Activated naive CD8-positive, alpha-beta T cell treated with anti-CD3 and anti-CD28 coated beads, Interleukin-2, amount 50 U/mL, for 16 hours (primary cell): ENCODE measurements around the gene EEF1AKMT3.

Experiments used
- DNase-seq: peaks from one replicate; pipeline ENCODE4 v3.0.0-alpha.2; 2020; ENCODE audit warnings: low read depth, low spot score

The EEF1AKMT3 gene

DNA sequence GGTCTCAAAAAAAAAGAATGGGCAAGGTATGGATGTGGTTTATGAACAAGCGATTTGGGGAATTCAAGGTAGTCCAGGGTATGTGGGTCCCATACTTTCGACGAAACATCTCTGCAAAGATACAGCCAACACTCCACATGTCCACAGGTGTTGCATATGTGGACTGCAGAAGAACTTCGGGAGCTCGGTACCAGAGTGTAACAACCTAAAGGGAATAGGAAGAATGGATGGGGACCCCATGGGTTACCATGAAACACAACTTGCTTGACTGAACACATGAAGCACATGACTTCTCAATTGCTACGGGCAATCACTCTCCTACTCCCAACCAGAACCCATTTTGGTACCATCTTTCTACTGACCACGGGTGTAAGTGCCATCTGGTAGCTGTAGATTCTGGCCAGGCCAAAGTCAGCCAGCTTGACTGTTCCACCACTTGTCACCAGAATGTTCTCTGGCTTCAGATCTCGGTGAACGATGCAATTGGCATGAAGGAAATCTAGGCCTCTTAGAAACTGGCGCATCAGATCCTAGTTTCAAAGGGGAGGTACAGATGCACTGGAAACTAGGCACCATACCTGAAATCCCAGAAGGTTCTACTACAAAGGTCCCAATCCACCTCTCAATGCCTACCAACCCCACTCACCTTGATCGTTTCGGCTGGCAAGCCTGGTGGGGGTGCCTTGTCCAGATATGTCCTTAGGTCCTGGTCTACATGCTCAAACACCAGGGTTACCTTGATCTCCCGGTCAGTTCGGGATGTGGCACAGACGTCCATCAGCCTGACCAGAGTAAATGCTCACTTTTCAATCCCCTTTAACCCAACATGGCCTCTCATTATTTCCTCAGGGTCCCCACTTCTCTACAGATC, 21.6 kb upstream of the EEF1AKMT3 start:
- DNase-seq: no peak

DNA sequence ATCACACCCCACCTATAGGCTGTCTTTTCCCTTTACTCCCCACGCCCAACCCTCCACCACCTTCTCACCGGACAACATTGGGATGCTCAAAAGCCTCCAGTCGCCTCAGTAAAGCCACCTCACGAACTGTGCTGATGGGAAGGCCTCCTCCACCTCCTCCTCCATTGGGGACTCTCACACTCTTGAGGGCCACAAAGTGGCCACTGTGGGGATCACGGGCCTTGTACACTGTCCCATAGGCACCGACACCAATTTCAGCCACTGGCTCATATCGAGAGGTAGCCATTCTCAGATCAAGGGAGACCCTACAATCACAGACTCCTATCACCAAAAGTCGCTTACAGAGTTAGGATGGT, 21.0 kb upstream of the EEF1AKMT3 start:
- DNase-seq: no peak

DNA sequence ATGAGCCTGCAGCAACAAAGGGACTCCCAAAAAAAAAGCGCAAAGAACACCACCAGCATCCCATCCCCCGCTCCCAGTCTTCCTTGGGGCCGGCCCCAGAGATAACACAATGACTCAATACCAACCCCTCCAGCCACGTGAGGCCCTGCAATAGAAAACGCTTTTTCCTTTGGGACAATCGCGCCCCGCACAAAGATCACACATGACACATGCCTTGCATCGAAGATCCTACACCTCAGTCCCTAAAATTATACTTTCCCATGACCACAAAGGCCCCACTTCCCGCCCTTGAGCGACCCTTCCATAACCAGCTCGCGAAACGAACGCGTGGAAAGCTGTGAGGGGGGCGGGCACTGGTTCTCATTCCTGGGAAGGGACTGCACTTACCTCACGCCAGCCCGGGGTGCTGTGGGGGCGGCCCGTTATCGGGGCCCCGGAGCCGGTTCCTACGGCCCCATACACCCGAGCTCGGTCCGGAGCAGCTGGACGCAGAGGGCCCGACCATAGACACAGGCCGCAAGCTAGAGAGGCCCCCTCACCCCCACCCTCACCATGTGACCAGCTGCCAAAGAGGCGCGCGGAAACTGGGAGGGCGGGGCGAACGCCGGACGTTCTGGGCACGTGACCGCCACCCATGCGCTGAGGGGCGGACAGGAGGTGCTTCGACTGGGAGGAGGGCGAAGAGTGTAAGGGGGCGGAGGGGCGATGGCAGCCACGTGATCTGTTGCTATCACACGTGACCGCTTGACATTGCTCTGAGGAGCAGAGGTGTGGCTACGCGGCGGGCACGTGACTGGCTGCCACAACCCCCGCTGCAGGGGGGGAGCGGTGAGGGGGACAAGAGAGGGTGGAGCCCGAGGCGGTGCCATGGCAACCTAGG, 20.4 kb upstream of the EEF1AKMT3 start, which contains the start of gene CDK4:
TSS of gene CDK4 (minus strand) at position 523 of the 880 bp plus-strand sequence. CDS start 593 bp downstream, outside the sequence.
- DNase-seq: peak; percentile 96

DNA sequence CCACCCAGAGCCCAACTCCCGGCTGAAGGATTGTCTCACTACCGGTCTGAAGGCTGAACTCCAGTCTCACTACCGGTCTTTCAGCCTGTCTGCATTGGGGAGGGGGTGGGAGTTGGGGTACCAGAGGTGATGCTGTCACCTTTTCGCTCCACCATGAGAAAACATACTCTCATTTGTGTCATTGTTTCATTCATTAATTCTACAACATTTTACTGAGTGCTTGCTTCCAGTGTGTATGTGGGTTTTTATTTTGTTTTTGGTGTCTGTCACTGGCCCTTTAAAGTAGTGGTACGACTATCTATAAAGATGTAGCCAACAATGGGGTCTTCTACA, 19.8 kb upstream of the EEF1AKMT3 start:
- no peak for DNase-seq

DNA sequence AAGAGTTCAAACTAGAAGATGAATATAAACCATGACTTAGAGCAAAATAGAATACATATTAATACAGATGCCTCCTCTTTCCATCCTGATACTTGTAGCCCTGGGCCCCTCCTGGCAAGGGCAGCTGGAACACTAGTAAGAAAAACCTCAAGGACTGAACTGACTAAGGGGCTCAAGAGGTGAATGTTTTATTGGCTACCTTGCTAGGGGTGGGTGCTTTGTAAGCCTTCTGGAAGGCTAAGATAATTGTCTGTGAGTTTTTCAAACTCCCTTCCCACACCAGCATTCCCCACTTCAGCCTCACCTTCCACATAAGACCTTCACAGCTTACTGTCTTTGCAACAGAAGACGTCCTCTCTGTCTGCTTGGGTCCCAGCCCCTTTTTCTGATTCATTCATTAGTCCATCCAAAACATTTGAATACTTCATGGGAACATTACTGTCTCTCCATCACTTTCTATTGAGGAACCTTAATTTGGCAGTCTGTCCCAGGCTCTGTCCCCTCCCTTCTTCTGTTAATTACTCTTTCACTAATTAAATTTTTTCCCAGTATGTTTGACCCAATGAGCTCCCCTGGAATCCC, 18.6 kb upstream of the EEF1AKMT3 start:
- DNase-seq: no peak

DNA sequence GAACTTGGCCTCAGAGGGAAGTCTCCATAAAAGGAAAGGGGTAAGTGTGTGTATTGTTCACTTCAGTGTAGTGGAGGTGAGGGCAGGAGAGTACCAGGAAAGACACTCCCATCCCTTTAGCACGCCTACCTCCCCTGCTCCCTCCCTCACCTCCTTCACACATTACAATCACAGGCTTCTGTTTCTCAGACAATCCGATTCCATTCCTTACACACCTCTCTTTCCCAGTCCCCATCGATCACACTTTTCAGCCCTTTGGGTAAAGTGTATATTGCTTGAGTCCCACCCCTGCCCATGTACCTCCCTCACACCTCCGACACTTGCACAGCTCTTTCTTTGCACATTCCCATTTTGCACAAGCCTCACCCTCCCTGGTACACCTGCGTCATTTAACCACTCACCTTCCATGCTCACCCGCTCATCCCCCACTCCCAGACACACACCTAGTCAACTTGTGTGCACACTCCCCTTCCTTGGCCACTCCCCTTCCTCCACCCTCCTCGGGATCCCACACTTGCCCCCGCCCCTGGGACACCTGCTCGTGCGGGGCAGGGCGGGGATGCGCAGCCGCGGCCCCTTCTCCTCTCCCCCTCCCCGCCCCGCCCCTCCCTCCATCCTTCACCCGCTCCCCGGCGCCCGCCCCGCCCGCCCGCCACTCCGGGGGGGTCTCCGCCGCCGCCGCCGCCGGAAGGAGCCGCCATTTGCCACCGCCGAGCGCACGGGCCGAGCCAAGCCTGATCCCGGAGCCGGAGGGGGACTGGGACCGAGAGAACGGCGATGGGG, 17.8 kb upstream of the EEF1AKMT3 start, which contains the start of gene MARCHF9:
TSS of gene MARCHF9 (plus strand) at position 693 of the 783 bp plus-strand sequence. CDS start 426 bp downstream, outside the sequence.
- DNase-seq: peak; percentile 59

DNA sequence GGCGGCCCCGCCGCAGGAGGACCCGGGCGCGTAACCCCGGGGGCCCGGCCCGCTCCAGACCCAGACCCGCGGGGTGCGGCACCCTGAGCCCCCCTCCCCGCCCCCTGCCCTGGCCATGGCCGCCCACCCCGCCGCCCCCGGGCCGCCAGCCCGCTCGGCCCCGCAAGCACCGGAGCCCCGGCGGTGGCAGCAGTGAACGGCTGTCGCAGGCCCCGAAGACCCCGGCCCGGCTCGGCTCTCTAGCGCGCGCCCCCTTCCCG, 17.3 kb upstream of the EEF1AKMT3 start:
- no peak for DNase-seq

DNA sequence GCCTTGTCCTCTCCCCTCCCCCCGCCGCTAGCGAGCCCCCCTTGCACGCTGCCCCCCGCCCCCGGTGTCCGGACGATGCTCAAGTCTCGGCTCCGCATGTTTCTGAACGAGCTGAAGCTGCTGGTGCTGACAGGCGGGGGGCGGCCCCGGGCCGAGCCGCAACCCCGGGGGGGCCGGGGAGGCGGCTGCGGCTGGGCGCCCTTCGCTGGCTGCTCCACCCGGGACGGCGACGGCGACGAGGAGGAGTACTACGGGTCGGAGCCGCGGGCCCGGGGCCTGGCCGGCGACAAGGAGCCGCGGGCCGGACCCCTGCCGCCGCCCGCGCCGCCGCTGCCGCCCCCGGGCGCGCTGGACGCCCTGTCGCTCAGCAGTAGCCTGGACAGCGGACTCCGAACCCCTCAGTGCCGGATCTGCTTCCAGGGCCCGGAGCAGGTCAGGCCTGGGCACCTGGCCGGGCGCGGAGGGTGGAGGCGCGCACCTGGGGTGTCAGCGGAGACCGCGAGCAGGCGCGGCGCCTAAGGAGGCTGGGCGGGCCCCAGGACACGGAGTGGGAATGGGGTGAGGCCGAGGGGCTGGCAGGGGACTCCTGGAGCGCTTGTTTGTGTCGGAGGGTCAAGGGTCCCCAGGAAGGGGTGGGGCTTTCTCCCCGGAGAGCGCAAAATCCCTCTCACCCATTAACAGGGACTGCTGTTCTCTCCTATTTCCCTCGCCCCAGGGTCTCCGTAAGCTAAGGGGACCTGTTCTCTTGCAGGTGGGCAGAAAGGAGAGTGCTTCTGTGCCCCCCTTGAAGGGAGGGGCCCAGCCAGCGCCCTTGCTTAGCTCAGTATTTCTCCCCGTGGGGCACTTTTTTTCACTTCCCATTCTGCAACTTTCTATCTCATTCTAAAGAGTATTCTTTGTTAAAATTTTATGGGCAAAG, 16.7 kb upstream of the EEF1AKMT3 start:
- DNase-seq: no peak

DNA sequence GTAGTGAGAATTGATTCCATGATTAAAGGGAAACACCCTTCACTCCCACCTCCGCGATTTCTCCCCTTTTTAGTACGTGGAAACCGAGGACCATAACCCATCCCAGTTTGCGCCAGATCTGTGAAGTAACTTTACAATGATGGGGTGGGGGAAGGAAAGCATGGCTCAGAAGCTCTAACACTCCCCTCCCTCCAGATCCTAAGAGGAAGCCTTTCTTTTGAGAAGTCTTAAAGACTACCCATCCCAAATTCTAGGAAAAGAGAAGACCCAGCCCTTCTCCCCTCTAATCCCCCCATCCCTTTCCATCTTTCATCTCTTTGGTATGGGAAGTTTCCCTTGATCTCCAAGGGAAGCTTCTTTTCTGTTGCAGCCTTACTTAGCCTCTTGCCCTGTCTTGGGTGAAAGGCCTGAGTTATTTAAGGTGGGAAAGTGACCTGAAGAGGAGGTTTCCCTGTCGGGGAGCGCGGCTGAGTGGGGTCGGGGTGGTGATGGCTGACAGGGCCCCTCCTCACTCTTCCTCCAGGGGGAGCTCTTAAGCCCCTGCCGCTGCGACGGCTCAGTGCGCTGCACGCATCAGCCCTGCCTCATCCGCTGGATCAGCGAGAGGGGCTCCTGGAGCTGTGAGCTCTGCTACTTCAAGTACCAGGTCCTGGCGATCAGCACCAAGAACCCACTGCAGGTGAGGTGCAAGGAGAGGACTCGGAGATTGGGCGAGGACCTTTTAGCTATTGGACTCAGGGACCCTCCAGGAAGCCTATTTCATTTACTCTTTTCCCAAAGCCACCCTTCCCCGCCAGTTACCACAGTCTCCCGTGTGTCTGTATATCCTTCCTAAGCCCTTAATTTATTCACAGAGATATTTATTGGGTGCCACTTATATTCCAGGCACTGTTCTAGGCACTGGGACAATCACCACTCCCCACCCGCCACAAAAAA, 15.7 kb upstream of the EEF1AKMT3 start:
- DNase-seq: peak; percentile 55

DNA sequence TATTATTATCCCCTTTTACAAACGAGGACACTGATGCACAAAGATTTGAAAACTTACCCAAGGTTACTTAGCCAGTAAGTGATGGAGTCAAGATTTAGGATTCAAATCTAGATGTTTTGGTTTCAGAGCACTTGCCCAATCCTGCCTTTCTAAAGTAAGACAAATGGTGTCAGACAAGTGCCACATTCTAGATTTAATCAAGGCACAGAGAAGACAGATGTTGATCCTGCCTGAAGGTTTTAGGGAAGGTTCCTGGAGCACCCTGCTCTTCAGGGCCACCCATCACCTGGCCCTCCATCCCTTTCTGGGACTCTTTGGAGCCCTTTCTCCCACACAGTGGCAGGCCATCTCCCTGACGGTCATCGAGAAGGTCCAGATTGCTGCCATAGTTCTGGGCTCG, 14.6 kb upstream of the EEF1AKMT3 start:
- no peak for DNase-seq

DNA sequence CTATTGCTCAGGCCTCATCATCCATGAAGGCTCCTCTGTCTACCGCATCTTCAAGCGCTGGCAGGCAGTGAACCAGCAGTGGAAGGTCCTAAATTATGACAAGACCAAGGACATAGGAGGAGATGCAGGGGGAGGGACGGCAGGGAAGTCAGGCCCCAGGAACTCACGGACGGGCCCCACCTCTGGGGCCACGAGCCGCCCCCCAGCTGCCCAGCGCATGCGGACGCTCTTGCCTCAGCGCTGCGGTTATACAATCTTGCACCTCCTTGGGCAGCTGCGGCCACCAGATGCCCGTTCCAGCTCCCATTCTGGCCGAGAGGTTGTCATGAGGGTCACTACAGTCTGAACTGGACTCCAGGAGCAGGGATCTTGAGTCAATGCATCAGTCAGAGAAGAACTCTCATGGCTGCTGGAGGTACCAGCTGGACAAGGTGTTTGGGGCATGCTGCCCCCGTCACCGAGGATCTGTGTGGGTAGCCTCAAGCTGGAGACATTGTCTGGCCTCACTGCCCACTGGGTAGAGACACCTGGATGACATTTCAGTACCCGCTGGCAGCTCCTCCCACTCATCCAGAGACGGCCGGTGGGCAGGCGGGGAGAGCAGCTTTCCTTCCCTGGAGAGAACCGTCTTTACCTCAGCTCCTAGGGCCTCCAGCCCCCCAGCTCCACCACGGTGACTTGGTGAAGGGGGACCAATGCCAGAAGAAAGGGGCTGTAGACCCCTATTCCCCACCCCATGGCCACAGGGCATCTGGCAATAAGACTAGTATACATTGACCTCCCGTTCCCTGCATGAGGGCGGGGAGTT, 13.7 kb upstream of the EEF1AKMT3 start:
- no peak for DNase-seq

DNA sequence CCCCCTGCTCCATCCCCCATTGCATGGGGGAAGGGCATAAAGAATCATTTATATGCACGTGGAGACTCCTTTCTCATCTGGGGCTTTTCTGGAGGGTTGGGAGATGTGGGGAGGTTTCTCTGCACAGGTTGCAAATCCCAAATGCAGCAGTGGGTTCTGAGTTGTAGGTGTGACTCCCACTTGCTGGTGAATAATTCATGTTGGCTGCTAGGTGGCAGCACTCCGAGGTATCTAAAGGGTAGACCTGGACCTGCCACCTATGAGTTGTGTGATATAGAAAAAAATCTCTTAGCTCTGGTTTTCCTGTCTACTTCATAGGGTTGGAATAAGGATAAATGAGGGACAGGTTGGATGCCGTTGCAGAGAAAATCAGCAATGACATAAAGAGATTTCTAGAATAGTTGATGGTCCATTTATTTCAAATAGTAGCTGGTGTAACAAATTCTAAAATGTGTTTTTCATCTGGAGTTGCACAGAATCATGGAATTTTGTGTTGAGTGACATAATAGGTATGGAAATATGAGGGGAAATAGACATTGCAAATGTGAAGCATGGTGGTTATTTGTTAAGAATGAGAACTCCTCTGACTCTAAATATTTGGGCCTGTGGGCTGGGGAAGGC, 12.9 kb upstream of the EEF1AKMT3 start:
- DNase-seq: no peak

DNA sequence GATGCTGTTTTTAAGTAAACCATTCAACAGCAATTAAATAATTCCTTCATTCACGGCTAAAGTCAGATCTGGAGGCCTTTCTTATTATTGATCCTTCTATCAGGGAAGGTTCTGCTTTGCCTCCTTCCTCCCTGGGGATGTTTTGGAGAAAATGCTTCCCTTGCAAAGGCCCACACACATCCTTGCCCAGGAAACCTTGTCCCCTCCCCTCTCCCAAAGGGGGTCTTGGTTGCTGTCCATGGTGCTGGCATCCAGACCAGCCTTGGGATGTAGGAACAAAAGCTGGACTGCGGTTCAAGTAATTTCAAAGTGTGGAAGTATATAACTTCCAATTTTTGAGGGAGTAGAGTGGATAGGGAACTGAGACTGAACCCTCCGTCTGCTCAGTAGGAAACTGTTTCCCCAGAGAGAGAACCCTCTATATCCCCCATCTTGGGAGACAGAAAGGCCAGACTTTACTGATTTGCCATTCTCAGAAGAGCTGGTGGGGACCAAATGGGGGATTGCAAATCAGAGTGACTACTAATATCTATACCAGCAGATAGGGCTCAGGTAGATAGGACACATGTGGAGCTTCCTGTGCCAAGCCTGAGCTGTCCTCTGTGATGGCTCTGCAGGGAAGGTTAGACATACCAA, 11.9 kb upstream of the EEF1AKMT3 start:
- DNase-seq: no peak

DNA sequence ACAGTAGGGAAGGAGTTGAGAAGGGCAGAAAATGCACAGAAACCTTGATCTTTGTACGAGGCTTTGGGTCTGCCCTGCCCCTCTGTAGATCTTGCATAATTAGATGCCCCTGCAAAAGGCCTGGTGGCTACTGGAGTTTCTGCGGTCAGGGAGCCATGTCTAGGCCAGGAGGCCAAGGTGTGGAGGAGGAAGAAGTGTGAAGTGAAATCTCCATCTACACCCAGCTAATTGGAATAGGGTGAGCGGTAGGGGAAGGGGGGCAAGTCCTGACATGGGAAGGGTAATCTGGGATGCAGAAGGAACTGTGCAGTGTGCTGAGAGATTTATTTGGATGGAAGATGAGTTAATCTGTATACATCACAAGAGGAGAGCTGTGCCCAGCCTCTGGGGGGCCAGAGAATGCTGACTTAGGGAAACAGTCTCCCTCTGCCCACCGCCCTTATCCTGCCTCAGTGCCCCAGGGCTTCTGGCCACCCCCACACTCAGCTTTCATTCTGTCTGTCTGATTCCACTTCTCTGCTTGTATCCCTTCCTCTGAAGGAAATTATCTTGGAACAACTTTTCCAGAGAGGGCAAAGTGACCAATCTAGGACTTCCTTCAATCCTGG, 10.9 kb upstream of the EEF1AKMT3 start:
- no peak for DNase-seq

DNA sequence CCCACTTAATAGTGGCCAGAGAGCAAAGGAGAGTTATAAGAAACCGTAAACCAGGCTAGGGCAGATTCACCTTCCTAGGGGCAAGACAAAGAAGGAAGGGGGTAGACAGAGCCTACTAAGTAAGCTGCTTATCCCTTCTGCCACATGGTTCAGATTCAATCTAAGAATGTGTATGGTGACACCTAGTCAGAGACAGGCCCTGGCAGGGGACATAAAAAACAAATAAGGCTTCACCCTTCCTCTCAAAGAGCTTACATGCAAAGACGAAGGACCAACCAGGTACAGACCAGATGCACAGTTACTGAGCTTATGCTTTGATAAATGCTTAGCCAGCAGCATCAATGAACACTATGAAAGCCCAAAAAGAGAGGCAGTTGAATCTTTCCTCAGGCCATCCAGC, 10.0 kb upstream of the EEF1AKMT3 start:
- no peak for DNase-seq

DNA sequence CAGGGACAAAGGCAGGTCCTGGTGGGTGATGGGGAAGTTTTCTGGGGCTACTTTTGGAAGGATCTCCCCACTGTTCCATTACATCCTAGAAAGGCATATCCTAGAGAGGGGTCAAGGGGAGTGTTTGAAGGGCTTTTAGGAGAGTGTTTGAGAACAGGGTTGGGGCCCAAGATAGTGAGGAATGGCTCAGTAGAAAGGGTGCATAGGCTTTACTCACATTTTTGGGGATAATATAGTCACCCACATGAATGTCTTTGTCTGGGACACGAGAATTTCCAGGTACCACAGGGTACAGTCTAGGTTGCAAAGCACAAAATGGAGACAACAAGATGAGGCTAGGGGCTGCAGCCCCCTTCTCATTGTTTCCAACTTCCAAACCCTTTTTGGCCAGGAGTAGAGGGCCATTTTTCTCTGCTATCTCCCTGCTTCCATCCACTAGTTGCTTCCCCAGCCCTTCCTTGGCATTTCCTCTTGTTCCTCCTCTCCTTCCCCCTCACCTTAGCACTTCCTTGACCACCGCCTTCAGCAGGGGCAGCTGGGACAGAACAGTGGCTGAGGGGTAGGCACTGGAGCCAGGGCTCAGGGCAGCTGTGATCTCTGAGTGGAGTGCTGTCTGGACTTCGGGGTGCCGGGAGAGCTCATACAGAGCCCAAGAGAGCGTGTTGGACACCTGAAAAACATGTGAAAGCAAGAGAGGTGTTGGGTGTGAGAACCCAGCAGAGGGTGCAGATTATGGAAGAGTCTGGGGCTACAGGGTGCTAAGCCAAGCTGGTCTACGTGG, 8.3 kb upstream of the EEF1AKMT3 start:
- DNase-seq: no peak

DNA sequence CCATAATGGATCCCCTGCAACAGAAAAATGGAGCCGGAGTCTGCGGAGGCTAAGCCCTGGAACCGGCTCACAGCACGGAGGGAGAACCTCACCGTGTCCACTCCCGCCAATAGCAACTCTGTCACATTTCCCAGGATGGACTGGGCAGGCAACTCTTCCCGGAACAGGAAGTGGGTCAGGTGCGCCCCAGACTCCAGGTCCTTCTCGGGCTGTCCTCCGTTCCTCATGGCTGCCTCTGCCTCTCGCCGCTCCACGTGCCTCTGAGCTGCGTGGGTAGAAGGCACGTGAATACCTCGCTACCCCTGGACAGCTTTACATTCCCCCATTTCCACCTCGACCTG, 7.8 kb upstream of the EEF1AKMT3 start:
- no peak for DNase-seq
